GM12878 (cell line): ENCODE results near the gene CDKL1. TPM values are rescaled to one million over a fixed set of nuclear protein-coding genes. Genes with fewer than 3 reads are reported as not detected.

Experiments used
- ATAC-seq: fragments of 200-7000 bp; cut with Tn5 transposase; 3 replicates; pipeline ENCODE4 v1.9.1; 2020; ENCODE audit warnings: mild to moderate bottlenecking, moderate library complexity
- BruUV-seq: library from RNA; stranded (reverse); fragments of 400-500 nt; replicated peaks from 2 replicates; lab custom pipeline; 2021; lab: Mats Ljungman, UMichigan
- CTCF ChIA-PET: fragments of 300-600 bp; sonication (Branson Sonifier 250); formaldehyde crosslinking; extraction: SDS; loops from one replicate; lab custom pipeline; 2021; ENCODE audit warnings: inconsistent platforms; lab: Yijun Ruan, JAX
- POLR2A ChIA-PET: fragments of 350-600 bp; formaldehyde crosslinking; extraction: SDS; loops from one replicate; lab custom pipeline; 2021; ENCODE audit warnings: inconsistent platforms; lab: Charles Lee
- RAD21 ChIA-PET: fragments of 300-600 bp; sonication (Branson Sonifier 250); formaldehyde crosslinking; loops from one replicate; lab custom pipeline; 2023; ENCODE audit warnings: antibody characterized with exemption; ENCODE audit not compliant: unreplicated experiment; lab: Charles Lee
- SMC1A ChIA-PET: fragments of 300-600 bp; sonication (Branson Sonifier 250); formaldehyde crosslinking; loops from one replicate; lab custom pipeline; 2023; ENCODE audit not compliant: unreplicated experiment, uncharacterized antibody; lab: Charles Lee
- DNase-seq: peaks from one replicate; pipeline ENCODE4 v3.0.0-alpha.2; 2011; ENCODE audit warnings: low read depth, low spot score
- FAIRE-seq: peaks from 3 replicates; lab custom pipeline; 2011; peaks lifted over from hg19 to GRCh38; lab: Jason Lieb, UNC
- H2AFZ ChIP-seq: 2 replicates; pipeline ENCODE4 v1.6.0; 2011; ENCODE audit warnings: low read depth, low read length, control low read depth; ENCODE audit not compliant: control insufficient read depth
- H3K27ac ChIP-seq: 2 replicates; pipeline ENCODE4 v1.5.1; 2011; ENCODE audit warnings: control low read depth; ENCODE audit not compliant: control insufficient read depth, insufficient read depth
- H3K27me3 ChIP-seq, 2 experiments: replicated peaks in 1 of 2; 2 replicates each; pipeline versions ENCODE4 v1.6.0 to v1.6.1; 2011; ENCODE audit warnings: low read length in 1 of 2; ENCODE audit not compliant: control insufficient read depth in 2 of 2, insufficient read depth in 2 of 2
- H3K36me3 ChIP-seq, 2 experiments: 2 replicates each; pipeline ENCODE4 v1.5.1; 2011; ENCODE audit warnings: low read length in 1 of 2; ENCODE audit not compliant: control insufficient read depth in 2 of 2, insufficient read depth in 2 of 2
- H3K4me1 ChIP-seq: 2 replicates; pipeline ENCODE4 v1.6.1; 2011; ENCODE audit warnings: mild to moderate bottlenecking, low read length, moderate library complexity, mixed read lengths; ENCODE audit not compliant: control insufficient read depth, insufficient read depth
- H3K4me2 ChIP-seq: 2 replicates; pipeline ENCODE4 v1.6.0; 2011; ENCODE audit warnings: control low read depth; ENCODE audit not compliant: control insufficient read depth, insufficient read depth
- H3K4me3 ChIP-seq: fragments of 200-600 bp; sonication (generic); 2 replicates; pipeline ENCODE4 v1.5.1; 2016
- H3K79me2 ChIP-seq: 2 replicates; pipeline ENCODE4 v1.6.0; 2011; ENCODE audit warnings: low read length; ENCODE audit not compliant: control insufficient read depth, insufficient read depth
- H3K9ac ChIP-seq: 2 replicates; pipeline ENCODE4 v1.8.0; 2011; ENCODE audit warnings: low read length, control low read depth, mixed read lengths; ENCODE audit not compliant: control insufficient read depth, insufficient read depth
- H3K9me3 ChIP-seq: replicated peaks from 3 replicates; pipeline ENCODE4 v1.5.1; 2011; ENCODE audit warnings: mild to moderate bottlenecking, low read length; ENCODE audit not compliant: control insufficient read depth, insufficient read depth
- H4K20me1 ChIP-seq: 2 replicates; pipeline ENCODE4 v1.6.0; 2011; ENCODE audit not compliant: control insufficient read depth, insufficient read depth
- NFYB ChIP-seq: IDR thresholded peaks from 2 replicates; pipeline ENCODE4 v1.6.1; 2011; ENCODE audit warnings: low read depth, mild to moderate bottlenecking, low read length, improper control_type of control experiment, moderate library complexity; ENCODE audit not compliant: insufficient read depth
- WGBS: methylation state at CpG from one replicate; pipeline ENCODE4 v1.1.6; 2016; ENCODE audit warnings: low lambda C conversion rate; ENCODE audit not compliant: insufficient replicate concordance, insufficient coverage; ENCODE audit errors: missing lambda C conversion rate; 5-methylcytosine and 5-hydroxymethylcytosine counted together
- in situ Hi-C: fragments of 300-500 bp; cut with MboI; formaldehyde crosslinking; loops from 9 replicates; pipeline ENCODE4 v1.14.3; 2018; ENCODE audit warnings: mixed read lengths
- intact Hi-C: fragments of 100-400 bp; cut with micrococcal nuclease; formaldehyde crosslinking; loops from one replicate; pipeline ENCODE4 v1.14.2; 2022; ENCODE audit not compliant: unreplicated experiment
- polyA plus RNA-seq, 11 experiments: library from polyadenylated mRNA; depleted of rRNA in 4 of 11; unstranded in 6 of 11; stranded (reverse) in 5 of 11; fragments of >200 nt; fragmentation: Nextera tagmentation in 4 of 11; fragmentation: Illumina TruSeq in 1 of 11; extraction: Ambion mirVana in 4 of 11; extraction: Trizol in 1 of 11; gene quantifications; 1 replicate in 1 of 11; 2 replicates in 10 of 11; pipeline versions ENCODE4 v1.2.1 to v1.2.3, GENCODE V29; 2011 to 2016; ENCODE audit warnings: inconsistent platforms in 2 of 11, missing spikeins in 2 of 11, low read depth in 1 of 11
- total RNA-seq, 4 experiments: library from RNA; depleted of rRNA in 3 of 4; stranded (reverse); fragments of >200 nt in 3 of 4; fragmentation: Illumina TruSeq in 1 of 4; extraction: Trizol in 1 of 4; gene quantifications; 2 replicates each; pipeline versions ENCODE4 v1.2.1 to v1.2.3, GENCODE V29; 2013 to 2021
- TF ChIP-seq, protein P1 (sequence below): fragments of 450-650 bp; IDR thresholded peaks from 2 replicates; pipeline ENCODE4 v1.6.1; 2017; ENCODE audit warnings: mild to moderate bottlenecking, low read depth, inconsistent platforms; ENCODE audit not compliant: poor library complexity, severe bottlenecking
- TF ChIP-seq, protein P2 (sequence below): fragments of 450-650 bp; formaldehyde crosslinking; IDR thresholded peaks from 2 replicates; pipeline ENCODE4 v1.5.0; 2022; ENCODE audit warnings: mild to moderate bottlenecking, missing genetic modification characterization
- TF ChIP-seq, protein P3 (sequence below): IDR thresholded peaks from 2 replicates; pipeline ENCODE4 v1.6.1; 2011; ENCODE audit warnings: borderline replicate concordance, low read depth, mild to moderate bottlenecking, moderate library complexity, low read length; ENCODE audit not compliant: insufficient read depth, poor library complexity, severe bottlenecking

The CDKL1 gene
- total and polyA plus RNA-seq, 10 of the 15 experiments (the other 5 are each of a cell fraction or from before 2014, with no cell fraction given) = 9.0 to 19.0 (median 11.1) TPM

GRCh38 chr14:50389668-50390441 lies 6.8 kb downstream of the CDKL1 start (continued):
- TF ChIP-seq, protein P1, sequence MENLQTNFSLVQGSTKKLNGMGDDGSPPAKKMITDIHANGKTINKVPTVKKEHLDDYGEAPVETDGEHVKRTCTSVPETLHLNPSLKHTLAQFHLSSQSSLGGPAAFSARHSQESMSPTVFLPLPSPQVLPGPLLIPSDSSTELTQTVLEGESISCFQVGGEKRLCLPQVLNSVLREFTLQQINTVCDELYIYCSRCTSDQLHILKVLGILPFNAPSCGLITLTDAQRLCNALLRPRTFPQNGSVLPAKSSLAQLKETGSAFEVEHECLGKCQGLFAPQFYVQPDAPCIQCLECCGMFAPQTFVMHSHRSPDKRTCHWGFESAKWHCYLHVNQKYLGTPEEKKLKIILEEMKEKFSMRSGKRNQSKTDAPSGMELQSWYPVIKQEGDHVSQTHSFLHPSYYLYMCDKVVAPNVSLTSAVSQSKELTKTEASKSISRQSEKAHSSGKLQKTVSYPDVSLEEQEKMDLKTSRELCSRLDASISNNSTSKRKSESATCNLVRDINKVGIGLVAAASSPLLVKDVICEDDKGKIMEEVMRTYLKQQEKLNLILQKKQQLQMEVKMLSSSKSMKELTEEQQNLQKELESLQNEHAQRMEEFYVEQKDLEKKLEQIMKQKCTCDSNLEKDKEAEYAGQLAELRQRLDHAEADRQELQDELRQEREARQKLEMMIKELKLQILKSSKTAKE = no peak

GRCh38 chr14:50388256-50388931 lies 8.3 kb downstream of the CDKL1 start:
- RAD21 ChIA-PET = no interaction called here
- CTCF ChIA-PET = no interaction called here
- no peak overlapping the region for H3K9ac ChIP-seq
- no peaks in the 10 kb centered on the region for H4K20me1 ChIP-seq
- FAIRE-seq (no peak), ATAC-seq (no peak), DNase-seq (no peak)
- SMC1A ChIA-PET = no interaction called here
- H3K79me2 ChIP-seq = no peaks in the 10 kb centered on the region
- H3K9me3 ChIP-seq = no peaks in the 10 kb centered on the region
- BruUV-seq = no TSS peak
- POLR2A ChIA-PET = interaction anchor here (0.6 kb wide), 1 partner anchor 75 kb away, joined by 3 read pairs; no protein-coding TSS in a partner anchor
- H3K4me1 ChIP-seq = no peaks in the 10 kb centered on the region
- intact Hi-C loops = no loop called here
- no peaks in the 10 kb centered on the region for H3K36me3 ChIP-seq
- in situ Hi-C loops = no loop called here
- no peak for TF ChIP-seq NFYB
- TF ChIP-seq, protein P2, sequence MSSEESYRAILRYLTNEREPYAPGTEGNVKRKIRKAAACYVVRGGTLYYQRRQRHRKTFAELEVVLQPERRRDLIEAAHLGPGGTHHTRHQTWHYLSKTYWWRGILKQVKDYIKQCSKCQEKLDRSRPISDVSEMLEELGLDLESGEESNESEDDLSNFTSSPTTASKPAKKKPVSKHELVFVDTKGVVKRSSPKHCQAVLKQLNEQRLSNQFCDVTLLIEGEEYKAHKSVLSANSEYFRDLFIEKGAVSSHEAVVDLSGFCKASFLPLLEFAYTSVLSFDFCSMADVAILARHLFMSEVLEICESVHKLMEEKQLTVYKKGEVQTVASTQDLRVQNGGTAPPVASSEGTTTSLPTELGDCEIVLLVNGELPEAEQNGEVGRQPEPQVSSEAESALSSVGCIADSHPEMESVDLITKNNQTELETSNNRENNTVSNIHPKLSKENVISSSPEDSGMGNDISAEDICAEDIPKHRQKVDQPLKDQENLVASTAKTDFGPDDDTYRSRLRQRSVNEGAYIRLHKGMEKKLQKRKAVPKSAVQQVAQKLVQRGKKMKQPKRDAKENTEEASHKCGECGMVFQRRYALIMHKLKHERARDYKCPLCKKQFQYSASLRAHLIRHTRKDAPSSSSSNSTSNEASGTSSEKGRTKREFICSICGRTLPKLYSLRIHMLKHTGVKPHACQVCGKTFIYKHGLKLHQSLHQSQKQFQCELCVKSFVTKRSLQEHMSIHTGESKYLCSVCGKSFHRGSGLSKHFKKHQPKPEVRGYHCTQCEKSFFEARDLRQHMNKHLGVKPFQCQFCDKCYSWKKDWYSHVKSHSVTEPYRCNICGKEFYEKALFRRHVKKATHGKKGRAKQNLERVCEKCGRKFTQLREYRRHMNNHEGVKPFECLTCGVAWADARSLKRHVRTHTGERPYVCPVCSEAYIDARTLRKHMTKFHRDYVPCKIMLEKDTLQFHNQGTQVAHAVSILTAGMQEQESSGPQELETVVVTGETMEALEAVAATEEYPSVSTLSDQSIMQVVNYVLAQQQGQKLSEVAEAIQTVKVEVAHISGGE (CRISPR knock-in tag) = no peak
- TF ChIP-seq, protein P3, sequence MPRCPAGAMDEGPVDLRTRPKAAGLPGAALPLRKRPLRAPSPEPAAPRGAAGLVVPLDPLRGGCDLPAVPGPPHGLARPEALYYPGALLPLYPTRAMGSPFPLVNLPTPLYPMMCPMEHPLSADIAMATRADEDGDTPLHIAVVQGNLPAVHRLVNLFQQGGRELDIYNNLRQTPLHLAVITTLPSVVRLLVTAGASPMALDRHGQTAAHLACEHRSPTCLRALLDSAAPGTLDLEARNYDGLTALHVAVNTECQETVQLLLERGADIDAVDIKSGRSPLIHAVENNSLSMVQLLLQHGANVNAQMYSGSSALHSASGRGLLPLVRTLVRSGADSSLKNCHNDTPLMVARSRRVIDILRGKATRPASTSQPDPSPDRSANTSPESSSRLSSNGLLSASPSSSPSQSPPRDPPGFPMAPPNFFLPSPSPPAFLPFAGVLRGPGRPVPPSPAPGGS = no peak
- H3K4me3 ChIP-seq = no peak overlapping the region
- no peak overlapping the region for H3K27ac ChIP-seq
- no peaks in the 10 kb centered on the region for H3K27me3 ChIP-seq
- H2AFZ ChIP-seq = no peak overlapping the region
- H3K4me2 ChIP-seq = no peak overlapping the region
- WGBS = 95% methylated on average over 9 of the region's 9 CpGs
